HG03457 (cell line): ENCODE measurements around the gene FGF3.

ENCODE experiments used
- ATAC-seq: cut with Tn5 transposase; IDR thresholded peaks from one replicate; pipeline ENCODE4 v1.9.1; 2021; ENCODE audit warnings: moderate number of reproducible peaks; ENCODE audit not compliant: unreplicated experiment

FGF3 gene

DNA sequence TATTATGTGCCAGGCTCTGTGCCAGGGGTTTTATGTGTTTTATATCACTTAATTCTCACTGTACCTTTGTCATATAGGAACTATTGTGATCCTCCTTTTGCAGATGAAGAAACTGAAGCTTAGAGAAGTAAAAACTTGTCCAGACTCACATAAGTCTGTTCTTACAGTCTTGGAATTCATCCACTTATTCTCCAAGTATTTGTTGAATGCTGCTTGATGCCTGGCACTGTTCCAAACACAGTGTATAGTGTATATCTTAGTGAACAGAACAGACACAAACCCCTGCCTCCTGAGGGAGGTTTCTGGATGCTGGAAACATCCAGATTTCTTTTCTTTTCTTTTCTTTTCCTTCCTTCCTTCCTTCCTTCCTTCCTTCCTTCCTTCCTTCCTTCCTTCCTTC, 29.0 kb upstream of the FGF3 start:
- ATAC-seq: no peak

DNA sequence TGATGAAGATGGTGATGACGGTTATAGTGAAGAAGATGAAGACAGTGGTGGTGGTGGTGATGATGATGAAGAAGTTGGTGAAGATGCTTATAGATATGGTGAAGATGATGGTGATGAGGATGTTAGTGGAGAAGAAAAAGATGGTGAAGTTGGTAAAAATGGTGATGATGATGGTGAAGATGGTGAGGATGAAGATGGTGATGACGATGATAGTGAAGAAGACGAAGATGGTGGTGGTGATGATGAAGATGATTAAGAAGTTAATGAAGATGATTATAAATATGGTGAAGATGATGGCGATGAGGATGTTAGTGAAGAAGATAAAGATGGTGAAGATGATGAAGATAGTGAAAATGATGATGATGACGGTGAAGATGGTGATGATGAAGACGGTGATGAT, 25.2 kb upstream of the FGF3 start:
- no peak for ATAC-seq

DNA sequence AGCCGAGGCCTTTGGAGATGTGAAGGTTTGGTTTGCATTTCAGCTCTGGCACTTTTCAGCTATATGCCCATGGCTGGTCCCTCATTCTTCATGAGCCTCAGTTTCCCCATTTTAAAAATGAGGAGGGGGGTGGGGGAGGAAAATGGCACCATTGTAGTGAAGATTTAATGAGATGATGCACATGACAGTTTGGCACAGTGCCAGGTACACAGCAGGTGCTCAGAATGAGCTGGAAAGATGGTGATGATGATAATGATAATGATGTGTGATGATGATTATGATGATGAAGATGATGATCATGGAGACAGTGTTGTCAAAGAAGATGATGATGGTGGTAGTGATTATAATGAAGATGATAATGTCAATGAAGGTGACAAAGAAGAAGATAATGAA, 24.3 kb upstream of the FGF3 start:
- no peak for ATAC-seq

DNA sequence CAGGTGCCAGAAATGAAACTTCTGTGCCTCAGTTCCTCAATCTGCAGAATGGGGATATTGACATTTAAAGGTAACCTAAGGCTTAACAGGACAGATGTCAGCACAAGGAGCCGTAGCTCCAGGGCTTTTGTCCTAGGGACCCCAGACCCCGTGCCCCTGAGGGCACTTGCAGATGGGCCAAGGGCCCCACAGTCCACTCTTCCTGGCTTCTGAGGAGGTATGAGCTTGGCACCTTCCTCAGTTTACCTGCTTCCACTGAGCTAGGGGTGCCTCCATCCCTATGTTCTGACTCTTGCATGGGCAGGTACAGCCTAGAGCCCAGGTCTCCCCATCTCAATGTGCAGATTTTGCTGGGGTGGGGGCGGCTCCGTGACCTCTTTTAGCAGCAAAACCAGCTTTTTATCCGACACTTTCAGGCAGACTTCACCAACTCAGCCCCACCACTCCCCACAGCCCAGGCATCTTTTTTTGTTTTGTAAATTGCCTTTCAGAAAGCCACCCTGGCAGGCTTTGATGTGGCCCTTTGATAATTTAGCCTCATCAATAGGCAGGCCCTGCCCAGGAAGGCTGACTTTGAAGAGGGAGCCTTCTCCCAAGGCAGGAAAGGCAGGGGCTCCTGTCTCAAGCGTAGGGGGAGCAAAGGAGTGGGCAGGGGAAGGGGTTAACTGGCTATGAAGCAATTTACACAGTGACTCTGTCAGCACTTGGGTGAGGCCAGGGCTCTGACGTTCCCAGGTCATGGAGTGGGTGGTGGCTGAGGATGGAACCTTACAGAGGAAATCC, 23.7 kb upstream of the FGF3 start:
- ATAC-seq: no peak

DNA sequence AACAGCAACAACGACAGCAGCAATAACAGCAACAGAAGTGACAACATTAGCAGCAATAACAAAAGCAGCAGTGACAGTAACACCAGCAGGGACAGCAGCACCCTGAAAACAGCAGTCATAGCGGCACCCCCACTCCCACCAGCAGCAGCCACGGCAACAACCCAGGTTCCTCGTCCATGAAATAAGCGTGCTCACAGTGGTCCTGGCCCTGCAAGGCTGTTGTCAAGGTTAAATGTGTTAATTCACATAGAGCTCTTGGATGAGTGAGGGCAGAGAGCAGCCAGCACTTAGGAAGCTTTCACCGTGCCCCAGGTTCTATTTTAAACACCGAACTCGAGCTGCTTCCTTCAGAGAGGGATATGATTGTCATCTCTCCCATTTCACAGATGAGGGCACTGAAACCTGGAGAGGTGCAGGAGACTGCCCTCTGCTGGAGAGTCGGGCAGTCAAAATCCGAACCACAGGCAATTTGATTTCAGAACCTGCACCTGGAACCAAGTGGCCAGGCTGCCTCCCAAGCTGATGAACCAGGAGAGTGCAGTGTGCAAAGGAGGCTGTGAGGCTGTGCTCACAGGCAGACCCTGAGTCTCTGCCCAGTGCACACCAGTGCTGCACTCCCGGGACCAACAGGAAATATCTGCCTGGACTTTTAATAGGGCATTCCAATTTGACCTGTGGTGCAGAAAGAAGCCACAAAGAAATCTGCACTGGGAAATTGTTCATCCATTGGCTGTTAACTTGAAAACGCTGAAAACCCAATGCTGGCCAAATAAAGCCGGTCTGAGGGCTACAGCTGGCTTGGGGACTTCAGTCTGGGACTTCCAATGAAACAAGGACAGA, 22.9 kb upstream of the FGF3 start:
- ATAC-seq: no peak

DNA sequence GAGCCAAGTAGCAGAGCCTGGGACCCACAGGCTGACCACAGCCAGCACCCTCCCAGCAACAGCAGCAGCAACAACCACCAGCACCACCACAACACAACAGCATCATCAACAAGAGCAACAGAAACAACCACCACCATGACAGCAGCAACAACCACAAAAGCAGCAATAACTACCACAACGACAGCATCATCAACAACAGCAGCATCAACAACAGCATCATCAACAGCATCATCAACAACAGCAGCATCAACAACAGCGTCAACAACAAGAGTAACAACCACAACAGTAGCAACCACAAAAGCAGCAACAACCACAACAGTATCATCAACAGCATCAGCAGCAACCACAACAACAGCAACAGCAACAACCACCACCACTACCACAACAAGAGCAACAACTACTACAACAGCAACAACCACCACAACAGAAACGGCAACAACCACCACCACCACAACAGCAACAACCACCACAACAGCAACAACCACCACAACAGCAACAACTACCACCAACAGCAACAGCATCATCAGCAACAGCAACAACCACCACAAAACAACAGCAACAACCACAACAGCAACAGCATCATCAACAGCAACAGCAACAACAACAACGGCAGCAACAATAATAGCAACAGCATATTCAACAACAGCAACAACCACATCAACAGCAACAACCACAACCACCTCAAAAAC, 22.1 kb upstream of the FGF3 start:
- no peak for ATAC-seq

DNA sequence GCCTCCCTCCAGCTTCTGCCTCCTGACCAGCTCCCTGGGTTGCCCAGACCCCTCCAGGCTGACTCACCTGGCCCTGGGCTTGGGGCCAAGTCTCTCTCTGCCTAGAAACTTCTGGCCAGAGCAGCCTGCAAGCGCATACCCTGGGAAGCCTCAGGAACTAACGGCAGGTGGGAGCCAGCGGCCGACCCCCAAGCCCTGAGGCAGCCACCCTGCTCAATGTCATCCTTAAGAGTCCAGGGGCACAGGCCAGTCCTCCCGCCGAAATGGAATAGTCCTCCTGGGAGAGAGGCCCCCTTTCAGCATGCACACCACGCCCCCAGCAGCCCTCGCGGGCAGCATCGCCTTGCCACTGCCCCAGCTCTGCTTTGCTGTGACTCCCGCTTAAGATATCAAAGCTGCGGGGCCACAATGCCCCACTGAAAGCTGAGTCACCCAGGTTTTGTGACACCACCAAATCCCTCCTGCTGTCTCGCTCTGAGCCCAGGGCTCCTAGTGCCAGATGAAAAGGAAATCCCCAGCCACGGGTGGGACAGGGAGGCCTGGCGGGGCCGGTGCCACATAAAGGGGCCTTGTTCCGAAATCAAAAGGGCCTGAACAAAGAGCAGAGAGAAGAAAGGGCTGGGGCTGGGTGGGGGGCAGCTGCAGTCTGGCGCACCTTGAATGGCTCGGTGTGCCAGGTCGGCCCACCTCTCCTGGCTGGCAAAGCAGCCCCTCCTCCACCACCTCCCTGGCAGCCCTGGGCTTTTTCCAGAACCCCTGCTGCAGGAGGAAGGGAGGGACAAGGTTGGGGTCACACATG, 21.4 kb upstream of the FGF3 start:
- no peak for ATAC-seq

DNA sequence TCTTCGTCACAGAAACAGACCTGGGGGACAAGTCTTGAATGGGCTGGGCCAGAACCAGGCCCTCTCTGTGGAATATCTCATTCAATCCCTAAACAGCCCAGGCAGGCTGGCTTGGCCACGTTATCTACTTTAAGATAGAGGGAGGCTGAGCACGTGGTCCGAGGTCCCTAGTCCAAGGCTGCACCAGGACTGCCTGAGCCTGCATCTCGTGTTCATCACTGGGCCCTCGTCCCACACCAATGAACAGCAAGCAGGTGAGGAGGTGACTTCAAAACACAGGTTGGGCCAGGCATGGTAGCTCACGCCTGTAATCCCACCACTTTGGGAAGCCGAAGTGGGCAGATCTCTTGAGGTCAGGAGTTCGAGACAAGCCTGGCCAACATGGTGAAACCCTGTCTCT, 20.3 kb upstream of the FGF3 start:
- ATAC-seq: no peak

DNA sequence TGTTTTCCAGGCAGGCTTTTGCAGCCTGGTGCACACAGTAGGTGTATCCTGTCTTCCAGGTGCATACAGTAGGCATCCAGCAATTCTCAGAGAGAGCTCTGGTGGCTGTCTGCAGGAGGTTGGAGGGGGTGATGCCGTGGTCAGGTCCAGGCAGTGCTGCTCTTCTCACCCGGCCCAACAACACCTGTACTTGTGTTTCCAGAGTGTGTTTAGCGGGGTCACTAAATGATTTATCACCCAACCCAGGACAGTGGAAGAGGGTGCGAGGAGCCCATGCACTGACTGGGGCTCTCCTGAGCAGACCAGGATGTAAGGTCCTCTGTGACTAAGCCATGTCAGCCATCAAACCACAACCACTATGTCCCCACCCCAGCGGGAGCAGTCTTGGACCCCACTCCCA, 18.6 kb upstream of the FGF3 start:
- no peak for ATAC-seq

DNA sequence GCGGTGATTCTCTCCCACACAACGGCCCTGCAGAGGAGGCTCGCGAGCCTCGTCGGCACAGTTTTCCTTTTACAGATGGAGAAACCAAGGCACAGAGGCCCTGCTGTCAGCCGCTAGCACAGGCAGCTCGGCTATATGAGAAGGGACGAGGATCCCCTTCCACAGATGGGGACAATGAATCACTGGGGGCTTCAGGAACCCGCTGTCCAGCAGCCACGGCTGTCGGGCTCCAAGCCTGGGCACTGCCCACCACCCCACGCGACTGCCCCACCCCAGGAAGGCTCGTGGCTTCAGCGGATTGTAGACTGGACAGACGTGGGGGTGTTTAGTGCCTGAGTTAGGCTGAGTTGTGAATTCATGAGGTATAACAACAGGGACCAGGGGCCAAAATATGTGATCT, 17.2 kb upstream of the FGF3 start:
- no peak for ATAC-seq

DNA sequence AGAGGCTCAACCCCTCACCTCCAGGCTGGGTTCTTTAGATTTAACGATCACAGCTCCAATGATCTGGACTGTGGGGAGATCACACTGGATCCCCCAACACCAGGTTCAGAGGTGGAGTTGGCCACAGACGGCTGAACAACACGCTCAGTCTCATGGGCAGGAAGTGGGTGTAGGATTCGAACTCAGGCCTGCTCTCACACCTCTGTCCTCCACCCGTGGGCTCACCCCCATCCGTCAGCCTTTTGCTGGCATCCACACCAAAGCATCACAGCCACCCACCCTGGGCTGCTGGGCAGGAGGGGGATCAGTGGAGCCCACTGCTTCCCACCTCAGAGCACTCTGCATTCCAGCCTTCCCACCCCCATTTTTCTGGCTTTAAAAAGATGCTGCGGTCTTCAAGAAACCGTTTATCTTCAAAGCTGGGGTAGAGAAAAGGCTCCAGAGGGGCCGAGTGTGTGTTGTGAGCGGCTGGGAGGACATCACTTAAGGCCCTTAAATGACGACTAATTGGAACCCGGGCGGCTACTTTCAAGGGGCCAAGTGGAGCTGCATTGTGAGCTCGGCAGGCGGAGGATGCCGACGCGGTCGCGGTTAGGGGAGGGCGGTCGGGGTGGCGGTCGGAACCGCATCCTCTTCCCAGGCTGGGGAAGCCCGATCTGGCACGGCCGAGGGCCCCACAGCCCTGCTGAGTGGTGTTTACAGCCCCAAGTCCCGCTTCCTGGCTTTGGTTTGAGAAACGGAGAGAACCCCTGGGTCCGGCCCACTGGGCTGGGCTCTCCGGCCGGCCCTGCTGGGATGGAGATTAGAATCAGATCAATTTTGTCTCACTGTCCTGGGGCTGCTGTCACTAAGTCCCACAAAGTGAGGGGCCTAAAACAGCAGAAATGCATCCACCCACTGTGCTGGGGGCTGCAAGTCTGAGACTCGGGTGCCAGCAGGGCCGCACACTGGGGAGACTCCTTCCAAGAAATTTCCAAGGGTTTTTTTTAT, 15.9 kb upstream of the FGF3 start:
- ATAC-seq: no peak

DNA sequence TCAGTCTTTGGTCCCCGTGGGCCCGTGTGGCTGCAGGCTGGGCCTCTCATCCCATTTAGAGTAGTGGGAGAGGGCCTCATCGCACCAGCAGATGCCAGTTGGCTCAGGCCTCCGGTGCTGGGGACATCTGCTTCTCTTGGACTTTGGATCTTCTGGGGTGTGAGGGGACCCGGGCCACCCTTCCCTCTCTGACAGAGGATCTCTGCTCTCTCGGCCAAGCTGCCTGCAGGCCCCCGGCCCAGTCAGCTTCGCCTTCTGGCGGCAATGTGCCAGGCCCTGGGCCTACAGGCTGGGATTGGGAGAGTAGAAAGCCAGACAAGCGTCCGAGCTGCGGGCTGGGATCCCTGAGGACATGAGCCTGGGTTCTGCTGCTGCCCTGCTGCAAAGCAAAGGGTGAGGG, 15.0 kb upstream of the FGF3 start:
- no peak for ATAC-seq

DNA sequence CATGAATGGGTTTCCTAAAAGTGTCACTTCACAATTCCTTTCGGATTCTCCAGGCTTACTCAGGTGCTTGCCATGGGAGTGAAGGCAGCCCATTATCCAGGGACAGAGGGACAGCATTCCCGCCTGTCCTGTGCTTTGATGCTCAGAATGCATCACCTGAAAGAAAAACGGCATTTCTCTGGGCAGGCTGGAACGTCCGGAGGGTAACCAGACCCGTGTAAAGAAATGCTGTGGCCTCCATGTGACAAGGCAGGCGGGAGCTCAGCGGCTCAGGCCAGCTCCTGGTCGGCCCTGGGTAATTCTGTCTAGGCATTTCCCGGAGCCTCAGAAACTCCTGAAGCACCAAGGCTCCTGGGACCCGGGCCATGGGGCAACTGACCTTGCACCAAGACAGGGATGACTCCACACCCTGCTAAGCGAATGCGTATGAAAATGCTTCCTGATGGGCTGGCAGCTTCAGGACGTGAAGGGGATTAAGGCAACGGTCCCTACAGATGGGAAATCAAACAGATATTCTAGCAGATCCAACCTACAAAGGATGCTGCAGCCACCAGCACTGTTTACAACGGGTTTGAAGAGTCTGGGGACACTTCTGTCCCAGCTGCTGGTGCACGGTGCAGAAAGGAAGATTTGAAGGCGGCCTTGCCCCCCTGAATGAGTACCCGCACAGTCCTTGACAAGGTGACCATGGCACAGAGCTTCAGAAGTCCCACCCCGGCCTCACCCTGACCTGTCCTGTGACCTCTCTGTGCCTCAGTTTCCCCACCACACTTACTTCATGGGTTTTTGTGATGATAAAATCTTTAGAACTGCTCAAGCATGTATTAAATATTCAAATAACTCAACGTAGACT, 13.6 kb upstream of the FGF3 start:
- ATAC-seq: no peak

DNA sequence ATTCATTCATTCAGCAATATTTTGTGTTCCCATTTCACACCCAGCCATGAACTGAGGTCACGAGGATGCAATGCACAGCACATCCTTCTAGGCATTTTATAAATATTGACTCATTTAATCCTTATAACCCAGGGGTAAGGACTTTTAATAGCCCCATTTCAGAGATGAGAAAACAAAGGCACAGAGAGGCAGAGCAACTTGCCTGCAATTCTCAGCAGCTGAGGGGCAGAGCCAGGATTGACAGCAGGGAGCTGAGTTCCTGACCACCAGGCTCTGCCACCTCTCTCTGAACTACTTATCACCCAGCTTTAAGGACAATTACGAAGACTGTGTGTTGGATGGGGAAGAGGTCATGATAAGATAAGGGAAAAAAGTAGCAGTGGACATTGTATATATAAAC, 12.8 kb upstream of the FGF3 start:
- ATAC-seq: no peak

DNA sequence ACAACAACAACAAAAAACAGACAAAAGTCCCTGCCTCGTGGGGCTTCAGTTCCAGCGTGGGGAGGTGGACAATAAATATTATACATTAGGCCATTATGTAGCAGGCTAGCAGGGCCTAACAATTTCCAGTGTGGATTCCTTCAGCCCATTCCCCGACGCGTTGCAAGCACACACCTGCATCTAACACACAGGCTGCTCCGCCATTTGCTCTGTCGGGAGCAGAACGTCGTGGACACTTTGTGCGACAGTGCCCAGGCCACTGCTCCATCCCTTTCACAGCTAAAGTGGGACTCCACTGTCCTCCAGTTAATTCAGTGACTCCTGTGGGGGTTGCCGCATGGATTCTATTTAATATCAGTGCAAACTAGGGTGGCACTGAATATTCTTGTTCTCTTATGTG, 10.9 kb upstream of the FGF3 start:
- no peak for ATAC-seq

DNA sequence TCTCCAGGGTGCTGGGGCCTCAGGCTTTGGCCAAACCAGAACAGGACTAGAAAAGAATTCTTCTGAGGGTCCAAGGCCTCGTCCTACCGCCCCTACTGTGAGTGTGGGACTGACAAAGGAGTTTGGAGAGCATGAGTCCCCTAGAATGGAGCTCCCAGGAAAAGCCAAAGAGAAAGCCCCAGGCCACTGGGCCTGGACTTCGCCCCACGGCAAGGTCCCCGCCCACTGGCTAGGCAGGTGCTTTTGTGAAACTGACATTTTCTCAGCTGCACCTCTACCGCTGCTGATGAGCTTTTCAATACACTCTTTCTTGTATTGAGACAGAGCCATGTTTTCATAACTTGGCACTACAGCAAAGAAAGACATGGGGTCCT, 9.7 kb upstream of the FGF3 start:
- no peak for ATAC-seq

DNA sequence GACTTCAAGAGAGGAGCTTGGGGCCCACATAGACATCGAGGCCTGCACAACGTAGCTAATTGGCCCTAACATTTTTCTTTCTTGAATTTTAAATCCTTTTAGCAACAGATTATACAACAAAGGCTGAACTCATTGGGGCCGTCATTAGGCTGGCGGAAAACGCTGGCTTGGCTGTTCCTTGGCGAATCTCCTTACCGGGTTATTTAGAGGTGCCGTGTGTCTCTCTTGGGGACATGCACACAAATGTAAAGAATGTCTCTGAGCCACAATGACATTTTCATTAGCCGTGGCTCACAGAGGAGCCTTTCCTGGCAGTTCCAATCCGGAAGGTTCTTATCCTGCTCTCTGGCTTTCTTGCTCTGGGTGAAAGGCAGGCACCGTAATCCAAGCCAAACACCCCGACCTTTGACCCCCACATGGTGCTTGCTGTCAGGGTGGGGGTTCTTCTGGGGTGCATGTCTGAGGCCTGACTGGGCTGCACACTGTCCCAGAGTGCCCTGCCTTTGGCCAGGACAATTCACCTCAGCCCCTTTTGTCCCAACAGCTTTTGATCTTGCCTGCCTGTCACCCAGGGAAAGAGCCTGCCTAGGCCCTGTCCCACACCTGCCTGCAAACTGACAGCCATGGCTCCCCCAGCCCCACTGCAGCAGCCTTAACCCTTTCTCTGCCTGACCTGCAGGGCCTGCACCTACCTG, 9.2 kb upstream of the FGF3 start:
- no peak for ATAC-seq

DNA sequence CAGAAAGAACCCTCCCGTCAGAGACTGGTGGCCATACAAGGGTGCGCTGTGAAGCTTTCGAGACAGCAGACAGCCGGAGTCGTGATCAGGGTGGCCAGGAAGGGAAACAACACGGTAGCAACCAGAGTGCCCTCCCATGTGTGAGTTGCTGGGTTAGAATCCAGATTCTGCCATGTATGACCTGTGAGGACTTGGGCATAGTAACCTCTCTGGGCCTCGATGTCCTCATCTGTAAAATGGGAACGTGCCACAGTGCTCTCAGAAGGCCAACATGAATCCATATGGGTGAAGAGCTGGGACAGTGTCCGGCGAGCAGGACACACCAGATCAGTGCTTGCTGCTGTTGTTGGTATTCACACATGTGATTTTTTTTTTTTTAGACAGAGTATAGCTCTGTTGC, 7.6 kb upstream of the FGF3 start:
- ATAC-seq: no peak
